HL-60 (cell line): ENCODE measurements around the gene ULK1.

Source experiments
- DNase-seq, 2 experiments: peaks; one replicate each; pipeline ENCODE4 v3.0.0-alpha.2; 2010 to 2020; ENCODE audit warnings: low read depth in 1 of 2, low spot score in 1 of 2
- H3K27ac ChIP-seq: fragments of 250-450 bp; sonication (Bioruptor Pico); replicated peaks from 2 replicates; pipeline ENCODE4 v1.5.1; 2020; ENCODE audit warnings: mild to moderate bottlenecking, moderate library complexity
- H3K27me3 ChIP-seq: fragments of 250-450 bp; sonication (Bioruptor Pico); 2 replicates; pipeline ENCODE4 v1.5.1; 2021; ENCODE audit warnings: mild to moderate bottlenecking, moderate library complexity; ENCODE audit not compliant: insufficient read depth, poor library complexity, severe bottlenecking
- H3K4me3 ChIP-seq: replicated peaks from 2 replicates; pipeline ENCODE4 v1.5.1; 2011; ENCODE audit warnings: mild to moderate bottlenecking, control low read depth, low read length; ENCODE audit not compliant: insufficient read depth
- GABPA ChIP-seq: IDR thresholded peaks from 2 replicates; pipeline ENCODE4 v1.6.1; 2012; ENCODE audit warnings: low read depth
- POLR2AphosphoS5 ChIP-seq: IDR thresholded peaks from 2 replicates; pipeline ENCODE4 v1.6.1; 2012; ENCODE audit warnings: low read depth
- REST ChIP-seq: IDR thresholded peaks from 2 replicates; pipeline ENCODE4 v1.6.1; 2012; ENCODE audit warnings: low read depth; ENCODE audit not compliant: insufficient replicate concordance
- SPI1 ChIP-seq: IDR thresholded peaks from 2 replicates; pipeline ENCODE4 v1.6.1; 2012; ENCODE audit warnings: low read depth, mild to moderate bottlenecking, borderline replicate concordance
- TF ChIP-seq, protein P1 (sequence below): IDR thresholded peaks from one replicate; pipeline ENCODE4 v1.5.1; 2011; ENCODE audit warnings: low read length, control low read depth, inconsistent platforms; ENCODE audit not compliant: insufficient read depth

ULK1 gene

GRCh38 chr12:131907379-131908091 lies 13.1 kb downstream of the ULK1 start:
- no peak for DNase-seq
- Histone ChIP-seq H3K27me3 (no peaks in the 10 kb centered on the region), H3K27ac (no peak overlapping the region), H3K4me3 (no peak overlapping the region)
- TF ChIP-seq POLR2AphosphoS5 (no peak), GABPA (no peak), REST (no peak), SPI1 (no peak)
- TF ChIP-seq, protein P1, sequence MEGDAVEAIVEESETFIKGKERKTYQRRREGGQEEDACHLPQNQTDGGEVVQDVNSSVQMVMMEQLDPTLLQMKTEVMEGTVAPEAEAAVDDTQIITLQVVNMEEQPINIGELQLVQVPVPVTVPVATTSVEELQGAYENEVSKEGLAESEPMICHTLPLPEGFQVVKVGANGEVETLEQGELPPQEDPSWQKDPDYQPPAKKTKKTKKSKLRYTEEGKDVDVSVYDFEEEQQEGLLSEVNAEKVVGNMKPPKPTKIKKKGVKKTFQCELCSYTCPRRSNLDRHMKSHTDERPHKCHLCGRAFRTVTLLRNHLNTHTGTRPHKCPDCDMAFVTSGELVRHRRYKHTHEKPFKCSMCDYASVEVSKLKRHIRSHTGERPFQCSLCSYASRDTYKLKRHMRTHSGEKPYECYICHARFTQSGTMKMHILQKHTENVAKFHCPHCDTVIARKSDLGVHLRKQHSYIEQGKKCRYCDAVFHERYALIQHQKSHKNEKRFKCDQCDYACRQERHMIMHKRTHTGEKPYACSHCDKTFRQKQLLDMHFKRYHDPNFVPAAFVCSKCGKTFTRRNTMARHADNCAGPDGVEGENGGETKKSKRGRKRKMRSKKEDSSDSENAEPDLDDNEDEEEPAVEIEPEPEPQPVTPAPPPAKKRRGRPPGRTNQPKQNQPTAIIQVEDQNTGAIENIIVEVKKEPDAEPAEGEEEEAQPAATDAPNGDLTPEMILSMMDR, result no peak

DNA sequence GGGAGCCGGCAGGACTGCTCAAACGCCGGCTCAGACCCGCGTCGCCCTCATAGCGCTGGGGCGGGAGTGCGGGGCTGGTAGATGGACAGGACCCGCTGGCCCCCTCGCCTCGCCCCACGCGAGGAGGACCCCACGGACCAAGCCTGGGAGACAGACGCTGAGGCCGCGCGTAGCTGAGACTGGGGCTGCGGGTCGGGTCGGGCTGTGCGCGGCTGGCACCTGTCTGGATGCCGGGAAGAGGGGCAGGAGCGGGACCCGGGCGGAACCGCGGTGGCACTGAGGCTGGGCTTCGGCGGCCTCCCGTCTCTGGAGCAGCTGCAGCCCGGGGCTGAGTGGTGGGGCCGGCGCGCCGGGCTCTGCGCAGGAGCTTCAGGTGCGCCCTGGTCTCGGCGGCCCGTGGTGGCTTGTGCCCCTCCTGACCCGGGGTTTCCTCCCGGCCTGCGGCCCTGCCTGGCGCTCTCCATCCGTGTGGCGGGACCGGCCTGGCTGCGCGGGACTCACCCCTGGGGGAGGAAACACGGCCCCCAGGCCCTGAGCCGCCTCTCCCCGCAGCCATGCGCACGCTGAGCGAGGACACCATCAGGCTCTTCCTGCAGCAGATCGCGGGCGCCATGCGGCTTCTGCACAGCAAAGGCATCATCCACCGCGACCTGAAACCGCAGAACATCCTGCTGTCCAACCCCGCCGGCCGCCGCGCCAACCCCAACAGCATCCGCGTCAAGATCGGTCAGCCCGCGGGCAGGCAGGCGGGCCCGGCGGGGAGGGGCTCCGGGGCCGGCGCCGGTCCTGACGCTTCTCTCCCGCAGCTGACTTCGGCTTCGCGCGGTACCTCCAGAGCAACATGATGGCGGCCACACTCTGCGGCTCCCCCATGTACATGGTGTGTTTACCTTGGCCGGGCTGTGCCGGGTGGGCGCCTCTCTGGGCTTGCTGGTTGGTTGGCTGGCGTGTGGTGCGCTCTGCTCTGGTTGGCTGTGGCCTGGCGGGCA lies 14.0 kb downstream of the ULK1 start:
- TF ChIP-seq, protein P1, result no peak
- no peak for TF ChIP-seq REST
- no peak for TF ChIP-seq SPI1
- TF ChIP-seq POLR2AphosphoS5, result no peak
- TF ChIP-seq GABPA, result no peak
- H3K27ac ChIP-seq, result no peak overlapping the region
- DNase-seq, result no peak
- no peaks in the 10 kb centered on the region for H3K27me3 ChIP-seq
- no peak overlapping the region for H3K4me3 ChIP-seq

GRCh38 chr12:131909081-131909751 lies 14.8 kb downstream of the ULK1 start:
- TF ChIP-seq, protein P1, result no peak
- TF ChIP-seq GABPA, result no peak
- TF ChIP-seq REST, result no peak
- TF ChIP-seq POLR2AphosphoS5, result no peak
- TF ChIP-seq SPI1, result no peak
- no peak for DNase-seq
- H3K27me3 ChIP-seq, result no peaks in the 10 kb centered on the region

More at GRCh38 chr12:131909081-131909751, 14.8 kb downstream of the ULK1 start:
- Histone ChIP-seq H3K27ac (no peak overlapping the region), H3K4me3 (no peak overlapping the region)
